ENCODE measurements around the gene ADAMTSL3.
"Not testable (repeated sequence)": the region's sequence is repeated elsewhere in the genome, so short reads cannot be mapped to it uniquely, and the experiment has no call there.

Gene ADAMTSL3

DNA sequence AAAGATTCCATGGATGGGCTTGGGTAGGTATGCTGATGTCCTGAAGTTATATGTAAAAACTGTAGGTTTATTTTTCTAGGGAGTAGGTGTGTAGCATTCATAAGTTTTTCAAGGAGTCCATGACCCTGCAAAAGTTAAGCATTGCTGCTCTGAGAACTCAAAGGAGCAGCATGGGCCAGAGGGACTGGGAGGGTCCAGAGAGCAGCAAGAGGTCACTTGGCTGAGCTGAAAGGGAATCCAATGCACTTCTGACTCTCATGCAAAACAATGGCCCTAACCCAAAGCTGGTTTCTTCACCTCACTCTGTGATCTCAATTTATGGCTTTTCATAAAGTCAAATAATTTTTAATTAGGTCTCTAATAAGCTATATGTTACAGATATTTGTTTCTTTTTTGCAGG lies 383.4 kb downstream of the ADAMTSL3 start:
- DNase-seq (ENCODE audit: low spot score), result no peak

DNA sequence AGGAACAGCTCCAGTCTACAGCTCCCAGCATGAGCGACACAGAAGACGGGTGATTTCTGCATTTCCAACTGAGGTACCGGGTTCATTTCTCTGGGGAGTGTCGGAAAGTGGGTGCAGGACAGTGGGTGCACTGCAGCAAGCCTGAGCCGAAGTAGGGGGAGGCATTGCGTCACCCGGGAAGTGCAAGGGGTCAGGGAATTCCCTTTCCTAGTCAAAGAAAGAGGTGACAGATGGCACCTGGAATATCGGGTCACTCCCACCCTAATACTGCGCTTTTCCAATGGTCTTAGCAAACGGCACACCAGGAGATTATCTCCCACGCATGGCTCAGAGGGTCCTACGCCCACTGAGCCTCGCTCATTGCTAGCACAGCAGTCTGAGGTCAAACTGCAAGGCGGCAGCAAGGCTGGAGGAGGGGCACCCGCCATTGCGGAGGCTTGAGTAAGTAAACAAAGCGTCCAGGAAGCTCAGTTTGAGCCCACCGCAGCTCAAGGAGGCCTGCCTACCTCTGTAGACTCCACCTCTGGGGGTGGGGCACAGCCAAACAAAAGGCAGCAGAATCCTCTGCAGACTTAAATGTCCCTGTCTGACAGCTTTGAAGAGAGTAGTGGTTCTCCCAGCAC lies 388.6 kb downstream of the ADAMTSL3 start:
- DNase-seq (ENCODE audit: low spot score), result not testable (repeated sequence)

DNA sequence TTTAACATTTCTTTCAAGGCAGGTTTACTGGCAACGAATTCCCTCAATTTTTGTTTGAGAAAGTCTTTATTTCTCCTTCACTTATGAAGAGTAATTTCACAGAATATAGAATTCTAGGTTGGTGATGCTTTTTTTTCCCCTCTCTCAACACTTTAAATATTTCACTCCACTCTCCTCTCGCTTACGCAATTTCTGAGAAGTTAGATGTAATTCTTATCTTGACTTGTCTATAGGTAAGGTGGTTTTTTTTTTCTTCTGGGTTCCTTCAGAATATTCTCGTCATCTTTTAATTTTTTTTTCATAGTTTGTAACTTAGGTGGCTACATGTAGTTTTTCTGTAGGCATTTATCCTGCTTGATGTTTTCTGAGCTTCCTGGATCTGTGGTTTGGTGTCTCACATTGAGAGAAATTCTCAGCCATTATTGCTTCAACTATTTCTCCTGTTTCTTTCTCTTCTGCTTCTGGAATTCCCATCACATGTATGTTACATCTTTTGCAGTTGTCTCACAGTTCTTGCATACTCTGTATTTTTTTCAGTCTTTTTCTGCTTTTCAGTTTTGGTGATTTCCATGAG lies 392.2 kb downstream of the ADAMTSL3 start:
- no peak for DNase-seq (ENCODE audit: low spot score)

DNA sequence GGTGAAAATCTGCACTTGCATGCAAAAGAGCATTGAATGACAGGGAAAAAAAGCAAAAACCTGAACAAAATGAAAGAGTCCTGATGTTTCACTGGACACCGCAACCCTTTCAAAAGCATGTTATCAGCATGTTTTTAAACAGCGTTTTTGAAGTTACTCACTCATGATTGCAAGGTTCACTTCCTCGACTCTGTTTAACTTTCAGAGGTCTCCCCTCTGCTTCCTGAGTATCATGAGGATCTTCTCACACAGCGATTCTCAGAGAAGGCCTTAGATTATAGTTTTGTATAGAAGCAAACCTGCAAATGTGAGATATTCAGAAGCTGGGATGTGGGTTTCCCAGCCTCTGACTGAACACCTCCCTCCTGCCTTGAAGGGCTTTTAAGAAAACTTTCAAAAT lies 395.6 kb downstream of the ADAMTSL3 start:
- not testable (repeated sequence) for DNase-seq (ENCODE audit: low spot score)

DNA sequence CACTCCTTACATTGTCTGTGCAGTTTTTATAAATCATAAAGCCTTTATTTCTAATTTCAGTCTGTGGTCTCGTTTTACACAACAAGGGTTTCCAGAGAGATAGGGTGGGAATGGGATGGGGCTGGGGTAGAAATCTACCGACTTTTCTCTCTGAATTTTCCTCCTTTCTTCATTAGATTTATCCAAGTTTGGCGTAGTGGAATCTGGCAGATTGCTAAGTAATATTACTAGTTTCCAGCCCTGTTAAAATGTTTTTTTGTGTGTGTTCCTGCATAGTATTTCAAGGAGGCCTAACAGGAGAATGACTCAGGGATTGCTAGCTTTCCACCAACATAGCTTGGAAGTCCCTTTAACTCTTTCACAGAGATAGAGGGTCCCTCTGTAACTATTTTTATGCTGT lies 396.2 kb downstream of the ADAMTSL3 start:
- no peak for DNase-seq (ENCODE audit: low spot score)

DNA sequence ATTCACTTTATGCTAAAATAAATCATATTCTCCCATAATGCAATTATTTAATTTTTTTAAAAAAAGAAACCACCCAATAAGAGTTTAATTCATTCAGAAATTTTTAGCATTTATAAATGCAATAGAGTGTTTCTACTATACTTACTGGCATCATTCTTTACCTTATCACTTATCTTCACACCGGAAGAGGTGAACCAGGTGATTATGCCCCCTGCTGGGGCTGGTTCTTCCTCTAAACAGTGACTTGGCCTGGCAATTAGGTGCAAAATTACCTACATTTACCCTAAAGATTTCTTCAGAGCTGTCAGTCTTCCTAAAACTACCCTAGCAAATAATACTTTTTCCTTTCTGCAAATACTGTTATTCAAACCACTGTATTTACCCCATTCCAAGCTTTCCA lies 397.2 kb downstream of the ADAMTSL3 start:
- not testable (repeated sequence) for DNase-seq (ENCODE audit: low spot score)

DNA sequence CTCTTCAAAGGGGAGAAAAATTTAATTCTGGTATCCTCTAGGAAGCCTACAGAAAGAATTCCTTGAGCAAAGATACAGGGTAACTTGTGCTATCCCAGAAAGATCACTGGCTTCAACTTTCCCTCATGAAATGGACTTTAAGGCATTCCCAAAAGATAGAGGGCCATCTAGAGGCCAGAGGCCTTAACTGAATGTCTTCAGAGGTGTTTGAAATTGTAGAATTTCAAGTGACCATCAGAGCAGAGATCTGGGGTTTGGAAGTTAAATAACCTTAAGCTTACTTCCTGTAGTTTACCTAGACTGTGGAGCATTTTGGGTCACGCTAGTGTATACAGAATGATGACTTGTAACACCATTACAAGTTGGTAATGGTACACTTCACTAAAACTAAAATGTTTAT lies 400.6 kb downstream of the ADAMTSL3 start:
- not testable (repeated sequence) for DNase-seq (ENCODE audit: low spot score)

DNA sequence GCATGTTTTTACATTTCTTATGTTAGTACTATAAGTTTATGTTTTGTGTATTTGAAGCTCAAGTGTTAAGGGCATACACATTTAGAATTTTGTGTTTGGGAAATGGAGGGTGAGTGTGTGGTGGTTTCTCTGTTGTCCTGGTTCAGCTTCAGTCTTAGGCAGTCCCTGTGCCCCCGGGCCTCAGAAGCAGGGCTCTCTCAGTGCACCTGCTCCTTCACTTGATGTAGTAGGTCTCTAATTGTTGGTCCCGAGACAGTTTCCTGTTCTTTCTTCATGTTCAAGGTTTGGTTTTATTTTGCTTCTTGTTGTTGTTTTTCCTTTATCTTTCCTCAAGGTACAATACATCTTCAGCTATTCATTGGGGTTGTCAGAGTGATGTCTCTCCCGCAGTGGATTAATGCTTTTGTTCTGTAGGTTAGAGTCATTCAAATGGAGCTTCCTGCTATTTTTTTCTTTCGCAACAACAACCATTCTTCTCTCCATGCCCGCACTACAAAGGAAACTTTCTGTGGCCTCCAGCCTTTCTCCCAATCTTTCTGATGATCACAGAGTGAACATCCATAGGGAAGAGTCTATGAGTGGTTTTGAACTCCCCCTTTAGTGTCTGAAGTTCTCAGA lies 403.9 kb downstream of the ADAMTSL3 start:
- DNase-seq (ENCODE audit: low spot score), result no peak

DNA sequence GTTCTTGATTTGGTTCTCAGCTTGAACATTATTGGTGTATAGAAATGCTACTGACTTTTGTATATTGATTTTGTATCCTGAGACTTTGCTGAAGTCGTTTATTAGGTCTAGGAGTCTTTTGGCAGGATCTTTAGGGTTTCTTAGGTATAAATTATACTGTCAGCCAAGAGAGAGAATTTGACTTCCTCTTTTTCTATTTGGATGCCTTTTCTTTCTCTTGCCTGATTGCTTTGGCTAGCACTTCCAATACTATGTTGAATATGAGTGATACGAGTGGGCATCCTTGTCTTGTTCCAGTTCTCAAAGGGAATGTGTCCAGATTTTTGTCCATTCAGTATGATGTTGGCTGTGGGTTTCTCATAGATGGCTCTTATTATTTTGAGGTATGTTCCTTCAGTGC lies 409.8 kb downstream of the ADAMTSL3 start:
- DNase-seq (ENCODE audit: low spot score), result not testable (repeated sequence)

DNA sequence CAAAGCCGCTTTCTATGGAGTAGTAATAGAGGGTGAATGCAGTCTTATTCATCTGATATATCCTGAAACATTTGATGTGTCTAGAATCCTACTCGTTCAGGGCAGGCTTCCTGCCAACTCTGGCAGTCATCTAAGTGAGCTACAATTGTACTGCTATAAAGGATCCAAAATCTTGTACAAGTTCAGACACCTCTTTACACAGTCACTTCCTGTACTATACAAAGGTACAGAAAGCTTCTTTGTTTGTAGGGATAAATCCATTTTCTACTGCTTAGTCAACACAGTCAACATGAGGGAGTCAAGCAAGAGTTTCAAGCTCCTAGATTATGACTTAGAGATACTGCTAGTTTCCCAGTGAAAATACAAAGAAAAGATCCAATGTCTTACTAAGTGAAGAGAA lies 414.8 kb downstream of the ADAMTSL3 start:
- DNase-seq (ENCODE audit: low spot score), result not testable (repeated sequence)

DNA sequence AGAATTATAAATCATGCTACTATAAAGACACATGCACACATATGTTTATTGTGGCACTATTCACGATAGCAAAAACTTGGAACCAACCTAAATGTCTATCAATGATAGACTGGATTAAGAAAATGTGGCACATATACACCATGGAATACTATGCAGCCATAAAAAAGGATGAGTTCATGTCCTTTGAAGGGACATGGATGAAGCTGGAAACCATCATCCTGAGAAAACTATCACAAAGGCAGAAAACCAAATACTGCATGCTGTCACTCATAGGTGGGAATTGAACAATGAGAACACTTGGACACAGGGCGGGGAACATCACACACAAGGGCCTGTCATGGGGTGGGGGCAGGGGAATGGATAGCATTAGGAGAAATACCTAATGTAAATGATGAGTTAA lies 424.1 kb downstream of the ADAMTSL3 start:
- not testable (repeated sequence) for DNase-seq (ENCODE audit: low spot score)

DNA sequence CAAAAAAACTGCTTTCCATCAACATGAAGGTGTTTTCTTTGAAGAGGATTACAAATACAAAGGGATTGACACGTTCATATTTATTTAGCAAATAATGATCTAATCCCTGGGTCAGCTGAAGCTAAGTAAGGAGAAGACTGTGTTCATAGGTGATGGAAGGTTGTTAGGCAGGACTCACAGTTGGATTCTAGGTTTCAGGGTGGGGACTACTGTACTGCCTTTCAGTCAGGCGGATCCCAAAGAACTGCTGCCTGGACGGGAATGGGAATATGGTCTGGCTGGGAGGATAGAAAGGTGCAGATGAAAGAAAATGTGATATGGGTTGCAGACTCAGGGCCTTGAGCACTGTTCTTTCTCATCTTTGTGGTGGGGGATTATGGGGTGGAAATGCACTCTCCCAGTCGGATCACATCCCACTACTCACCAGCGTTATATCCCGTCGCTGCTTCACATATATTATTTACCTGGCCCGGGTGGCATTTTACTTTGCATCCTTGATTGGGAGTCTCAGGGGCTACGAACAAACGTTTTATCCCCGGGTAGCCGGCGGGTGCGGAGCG lies 425.5 kb downstream of the ADAMTSL3 start:
- not testable (repeated sequence) for DNase-seq (ENCODE audit: low spot score)

DNA sequence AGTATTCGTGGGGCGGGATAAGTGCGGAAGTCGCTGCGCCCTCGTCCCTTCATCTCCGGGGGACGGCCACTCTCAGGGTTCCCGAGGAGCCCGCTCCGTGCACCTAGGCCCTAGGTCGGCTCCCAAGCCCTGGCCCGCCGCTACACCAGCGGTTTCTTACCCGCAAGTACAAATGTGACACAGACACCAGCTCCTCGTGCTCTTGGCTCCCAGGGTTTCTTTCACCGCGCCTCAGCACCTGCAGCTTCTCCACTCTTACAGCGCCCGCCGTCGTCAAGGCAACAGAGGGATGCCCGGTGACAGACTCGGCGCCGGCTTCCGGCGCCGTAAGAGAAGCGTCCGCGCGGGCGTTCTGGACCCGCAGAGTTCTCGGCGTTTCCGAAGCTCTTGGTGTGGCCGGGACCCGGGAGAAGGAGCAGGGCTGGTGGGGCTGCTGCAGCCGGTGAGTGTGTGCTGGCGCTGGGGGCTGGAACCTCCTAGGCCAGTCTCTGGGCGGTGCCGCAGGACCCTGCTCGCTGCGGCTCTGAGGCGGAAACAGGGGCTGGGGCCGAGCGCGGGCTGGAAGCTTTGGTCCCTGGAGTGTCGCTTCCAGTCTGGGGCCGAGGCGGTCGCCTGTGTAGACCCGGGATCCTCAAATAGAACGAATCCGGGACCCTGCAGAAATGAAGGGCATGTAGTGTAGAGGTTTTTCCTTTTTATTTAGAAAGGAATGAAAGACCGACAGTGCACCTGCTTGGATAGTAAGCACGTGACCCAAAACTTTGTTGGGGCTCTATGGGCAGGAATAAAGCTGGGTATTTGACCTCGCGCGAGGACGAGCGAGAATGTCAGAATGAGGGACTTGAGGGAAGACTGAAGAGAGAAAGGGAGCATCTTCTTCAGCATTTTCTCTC lies 426.2 kb downstream of the ADAMTSL3 start:
- DNase-seq (ENCODE audit: low spot score), result no peak

DNA sequence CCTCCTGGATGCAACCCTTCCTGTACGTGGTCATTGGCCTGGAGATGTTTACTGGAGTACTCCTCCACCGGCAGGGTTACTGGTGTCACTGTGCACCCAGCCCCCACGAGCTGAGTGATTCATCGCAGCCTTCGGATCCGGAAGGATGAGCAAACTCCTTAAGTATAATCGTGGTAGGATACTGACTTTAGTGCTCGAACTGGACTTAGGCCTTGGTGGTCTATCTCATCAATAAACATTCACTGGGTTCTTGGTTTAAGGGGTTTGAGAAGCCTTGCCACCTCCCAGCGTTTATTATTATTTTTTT lies 426.8 kb downstream of the ADAMTSL3 start:
- DNase-seq (ENCODE audit: low spot score), result not testable (repeated sequence)

DNA sequence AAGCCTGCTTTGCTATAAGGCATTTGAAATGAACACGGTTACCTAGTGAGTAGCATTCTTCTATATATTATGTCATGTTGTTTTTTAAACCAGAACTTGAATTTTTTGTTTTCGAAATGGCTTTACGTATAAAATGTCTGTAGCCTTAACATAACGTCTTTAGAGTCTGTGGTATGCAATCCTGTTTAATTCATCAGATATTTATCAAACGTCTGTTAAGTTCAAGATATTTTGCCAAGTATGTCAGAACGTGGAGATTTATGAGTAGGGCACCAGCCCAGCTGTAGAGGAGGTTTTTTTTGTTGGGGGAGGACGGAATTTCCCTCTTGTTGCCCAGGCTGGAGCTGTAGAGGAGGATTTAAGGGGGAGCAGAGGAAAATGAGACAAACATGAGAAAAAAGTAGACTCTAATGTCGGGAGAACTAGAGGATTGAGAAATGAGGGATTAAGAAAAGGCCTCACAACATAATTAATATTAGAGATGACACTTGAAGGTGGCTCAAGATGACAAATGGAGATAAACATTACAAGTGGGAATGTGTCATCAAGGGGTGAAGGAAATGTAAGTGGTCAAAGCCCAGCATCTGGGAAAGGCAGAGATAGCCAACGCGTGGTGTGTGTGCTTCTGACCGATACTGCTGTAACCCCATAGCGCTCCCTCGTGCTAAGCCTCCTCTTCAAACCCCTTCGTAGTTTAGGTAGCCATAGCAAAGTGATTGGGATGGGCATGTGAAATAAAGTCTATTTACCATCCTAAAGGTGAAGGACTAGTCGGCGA lies 427.7 kb downstream of the ADAMTSL3 start:
- DNase-seq (ENCODE audit: low spot score), result no peak

DNA sequence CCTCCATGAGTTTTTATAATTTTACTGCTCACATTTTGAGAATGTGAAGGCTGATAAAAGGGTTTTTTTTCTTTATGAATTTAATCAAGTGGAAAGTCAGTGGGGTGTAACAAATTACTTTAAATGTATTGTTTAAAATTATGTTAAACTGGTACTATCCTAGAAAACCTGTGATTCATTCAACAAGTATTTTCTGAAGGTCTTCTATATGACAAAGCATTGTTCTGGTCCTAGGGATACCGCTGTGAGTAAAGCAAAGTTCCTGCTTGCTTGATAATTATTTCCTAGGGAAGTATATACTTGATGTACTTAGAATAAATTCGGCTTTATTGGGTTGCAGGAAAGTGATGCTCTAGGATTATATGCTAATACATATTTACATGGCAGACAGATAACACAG lies 428.8 kb downstream of the ADAMTSL3 start:
- no peak for DNase-seq (ENCODE audit: low spot score)

DNA sequence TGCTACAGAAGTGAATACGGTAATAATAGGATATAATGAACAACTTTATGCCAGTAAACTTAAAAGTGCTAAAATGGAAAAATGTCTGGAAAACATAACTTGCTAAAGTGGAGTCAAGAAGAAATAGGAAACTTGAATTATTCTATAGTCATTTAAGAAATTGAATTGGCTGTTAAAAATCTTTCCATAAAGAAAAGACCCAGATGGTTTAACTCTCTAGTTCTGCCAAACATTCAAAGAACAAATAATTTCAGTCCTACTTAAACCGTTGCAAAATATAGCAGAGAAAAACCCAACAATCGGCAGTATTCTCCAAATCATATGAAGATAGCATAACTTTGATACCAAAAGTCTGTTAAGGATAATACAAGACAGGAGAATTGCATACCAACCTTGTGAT lies 432.1 kb downstream of the ADAMTSL3 start:
- DNase-seq (ENCODE audit: low spot score), result not testable (repeated sequence)
